PC-3 (cell line): ENCODE data around the gene CDKN2B-AS1.

Experiments used
- CTCF ChIP-seq: fragments of 300-600 bp; sonication (generic); conservative IDR thresholded peaks from 2 replicates; pipeline ENCODE4 v1.5.1; 2017; ENCODE audit warnings: antibody characterized with exemption, low read depth, mild to moderate bottlenecking, low read length
- EZH2phosphoT487 ChIP-seq: fragments of 300-600 bp; sonication (generic); IDR thresholded peaks from 2 replicates; pipeline ENCODE4 v1.6.1; 2018; ENCODE audit warnings: mild to moderate bottlenecking, antibody characterized with exemption, low read length, borderline replicate concordance

DNA sequence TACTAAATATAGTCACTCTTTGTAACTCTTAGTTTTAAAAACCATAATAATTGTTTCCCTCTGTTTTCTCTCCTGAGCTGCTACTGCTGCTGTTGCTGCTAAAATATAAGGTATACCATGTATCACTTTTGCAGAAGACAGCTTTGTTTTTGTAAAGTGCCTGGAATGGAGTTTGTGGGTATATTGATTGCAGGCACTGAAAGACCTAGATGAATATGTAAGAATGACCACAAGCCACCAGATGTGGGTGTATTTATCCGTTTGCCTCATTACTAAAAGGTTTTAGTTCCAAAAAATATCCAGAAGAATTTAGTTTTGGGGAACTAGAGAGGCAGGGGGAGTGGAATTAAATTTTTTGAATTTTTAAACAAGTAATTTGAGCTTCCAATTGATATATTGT lies 165.6 kb downstream of the CDKN2B-AS1 start:
- TF ChIP-seq CTCF, result no peak
- TF ChIP-seq EZH2phosphoT487, result no peak
